Measurements from ENCODE around the gene AP1G1.

Gene AP1G1

GRCh38 chr16:71748226-71748625 is 60.4 kb downstream of the AP1G1 start:
- DNase-seq = no peak

- DNase-seq = no peak
These were observed 62.1 kb downstream of the AP1G1 start for GRCh38 chr16:71746442-71747046.

- no peak for DNase-seq
These were observed 69.8 kb downstream of the AP1G1 start for GRCh38 chr16:71738855-71739254.

GRCh38 chr16:71737501-71737900 is 71.1 kb downstream of the AP1G1 start:
- DNase-seq = no peak

- no peak for DNase-seq
These were observed 74.1 kb downstream of the AP1G1 start for GRCh38 chr16:71734511-71734910.

- DNase-seq = no peak
These were observed 76.0 kb downstream of the AP1G1 start for GRCh38 chr16:71732587-71732986.

GRCh38 chr16:71727551-71728324 is 80.9 kb downstream of the AP1G1 start:
- DNase-seq = no peak

- no peak for DNase-seq
These were observed 81.9 kb downstream of the AP1G1 start for GRCh38 chr16:71726476-71727315.

GRCh38 chr16:71724320-71724751 is 84.3 kb downstream of the AP1G1 start, which contains the start of gene PHLPP2:
PHLPP2 (minus strand) TSS chr16:71724701; CDS start chr16:71714795, 9,906 bp downstream.
- no peak for DNase-seq

GRCh38 chr16:71723537-71724319 is 84.9 kb downstream of the AP1G1 start:
- DNase-seq = no peak

- no peak for DNase-seq
These were observed 85.7 kb downstream of the AP1G1 start for GRCh38 chr16:71722801-71723536.

GRCh38 chr16:71721066-71721740 is 87.4 kb downstream of the AP1G1 start:
- DNase-seq = no peak

GRCh38 chr16:71712501-71712900 is 96.1 kb downstream of the AP1G1 start:
- no peak for DNase-seq

GRCh38 chr16:71711789-71712188 is 96.8 kb downstream of the AP1G1 start:
- DNase-seq = no peak

- no peak for DNase-seq
These were observed 99.3 kb downstream of the AP1G1 start for GRCh38 chr16:71709229-71709781.

GRCh38 chr16:71708696-71709095 is 99.9 kb downstream of the AP1G1 start:
- DNase-seq = no peak

- DNase-seq = no peak
These were observed 101.4 kb downstream of the AP1G1 start for GRCh38 chr16:71707199-71707598.

- DNase-seq = no peak
These were observed 102.6 kb downstream of the AP1G1 start for GRCh38 chr16:71706046-71706445.

GRCh38 chr16:71703333-71703732 is 105.3 kb downstream of the AP1G1 start:
- DNase-seq = no peak

GRCh38 chr16:71700831-71701230 is 107.8 kb downstream of the AP1G1 start:
- DNase-seq = no peak

- no peak for DNase-seq
These were observed 110.1 kb downstream of the AP1G1 start for GRCh38 chr16:71698491-71698890.
